ENCODE data around the gene C11orf65.

DNA sequence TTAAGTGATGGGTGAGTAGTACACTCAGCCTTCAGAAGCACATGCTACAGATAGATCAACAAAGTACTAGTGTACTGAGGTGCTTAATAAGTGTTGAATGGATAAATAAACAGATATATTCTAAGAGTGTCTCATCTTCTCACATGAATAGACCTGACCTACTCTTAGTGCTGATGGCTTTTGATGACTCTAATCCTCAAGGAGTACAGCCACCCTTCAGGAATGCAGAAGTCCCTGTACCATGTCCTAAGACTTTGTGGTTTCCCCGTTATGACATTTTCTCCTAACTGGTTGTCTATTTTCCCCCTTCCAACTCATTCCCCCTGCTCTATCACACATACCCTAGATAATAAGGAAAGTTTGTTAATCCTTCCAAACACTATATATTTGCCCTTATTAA lies 61.6 kb downstream of the C11orf65 start:
- TF ChIP-seq POLR2AphosphoS5 (IDR thresholded peaks at IDR 0.05; ENCODE audit: low read depth, low read length) (no peak), SIN3A (IDR thresholded peaks at IDR 0.05; ENCODE audit: borderline replicate concordance, insufficient read depth, low read length) (no peak), TAF1 (IDR thresholded peaks at IDR 0.05; ENCODE audit: borderline replicate concordance, insufficient read depth, low read length) (no peak), FOXP2 (optimal IDR thresholded peaks at IDR 0.05; ENCODE audit: borderline replicate concordance, extremely low read depth, extremely low read length, insufficient read depth) (no peak)
- TF ChIP-seq, protein P1, sequence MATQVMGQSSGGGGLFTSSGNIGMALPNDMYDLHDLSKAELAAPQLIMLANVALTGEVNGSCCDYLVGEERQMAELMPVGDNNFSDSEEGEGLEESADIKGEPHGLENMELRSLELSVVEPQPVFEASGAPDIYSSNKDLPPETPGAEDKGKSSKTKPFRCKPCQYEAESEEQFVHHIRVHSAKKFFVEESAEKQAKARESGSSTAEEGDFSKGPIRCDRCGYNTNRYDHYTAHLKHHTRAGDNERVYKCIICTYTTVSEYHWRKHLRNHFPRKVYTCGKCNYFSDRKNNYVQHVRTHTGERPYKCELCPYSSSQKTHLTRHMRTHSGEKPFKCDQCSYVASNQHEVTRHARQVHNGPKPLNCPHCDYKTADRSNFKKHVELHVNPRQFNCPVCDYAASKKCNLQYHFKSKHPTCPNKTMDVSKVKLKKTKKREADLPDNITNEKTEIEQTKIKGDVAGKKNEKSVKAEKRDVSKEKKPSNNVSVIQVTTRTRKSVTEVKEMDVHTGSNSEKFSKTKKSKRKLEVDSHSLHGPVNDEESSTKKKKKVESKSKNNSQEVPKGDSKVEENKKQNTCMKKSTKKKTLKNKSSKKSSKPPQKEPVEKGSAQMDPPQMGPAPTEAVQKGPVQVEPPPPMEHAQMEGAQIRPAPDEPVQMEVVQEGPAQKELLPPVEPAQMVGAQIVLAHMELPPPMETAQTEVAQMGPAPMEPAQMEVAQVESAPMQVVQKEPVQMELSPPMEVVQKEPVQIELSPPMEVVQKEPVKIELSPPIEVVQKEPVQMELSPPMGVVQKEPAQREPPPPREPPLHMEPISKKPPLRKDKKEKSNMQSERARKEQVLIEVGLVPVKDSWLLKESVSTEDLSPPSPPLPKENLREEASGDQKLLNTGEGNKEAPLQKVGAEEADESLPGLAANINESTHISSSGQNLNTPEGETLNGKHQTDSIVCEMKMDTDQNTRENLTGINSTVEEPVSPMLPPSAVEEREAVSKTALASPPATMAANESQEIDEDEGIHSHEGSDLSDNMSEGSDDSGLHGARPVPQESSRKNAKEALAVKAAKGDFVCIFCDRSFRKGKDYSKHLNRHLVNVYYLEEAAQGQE (IDR thresholded peaks at IDR 0.05; ENCODE audit: insufficient read depth in 1 of 2, low read depth in 2 of 2, low read length in 2 of 2), result no peak

All from PFSK-1 (cell line).